Activated CD8-positive, alpha-beta T cell treated with anti-CD3 and anti-CD28 coated beads, Interleukin-2, amount 10 ng/mL, durations not matched to agents 7 days and 5 days (primary cell): ENCODE measurements around the gene KRTAP4-8. TPM values are rescaled to one million over a fixed set of nuclear protein-coding genes. Genes with fewer than 3 reads are reported as not detected.
"Not testable (repeated sequence)": the region's sequence is repeated elsewhere in the genome, so short reads cannot be mapped to it uniquely, and the experiment has no call there.

Experiments
- ATAC-seq: fragments of 150-1000 bp; cut with Tn5 transposase; one replicate; pipeline ENCODE4 v1.10.0; 2021; ENCODE audit warnings: moderate library complexity
- CTCF ChIA-PET: fragments of 350-600 bp; sonication (Branson Sonifier 250); formaldehyde crosslinking; loops from one replicate; lab custom pipeline; 2021; ENCODE audit warnings: antibody characterized with exemption; lab: Charles Lee
- POLR2A ChIA-PET: fragments of 350-600 bp; sonication (Branson Sonifier 250); formaldehyde crosslinking; loops from one replicate; lab custom pipeline; 2021; ENCODE audit warnings: antibody characterized with exemption; lab: Charles Lee
- DNase-seq: peaks from one replicate; pipeline ENCODE4 v3.0.0-alpha.2; 2020
- H3K27ac Mint-ChIP-seq: one replicate; pipeline ENCODE4 v1.8.0; 2021; ENCODE audit warnings: mild to moderate bottlenecking, mixed read lengths
- H3K27me3 Mint-ChIP-seq: one replicate; pipeline ENCODE4 v1.8.0; 2021; ENCODE audit warnings: low read depth, mixed read lengths
- H3K36me3 Mint-ChIP-seq: one replicate; pipeline ENCODE4 v1.8.0; 2021; ENCODE audit warnings: low read depth, mixed read lengths
- H3K4me1 Mint-ChIP-seq: one replicate; pipeline ENCODE4 v1.8.0; 2021; ENCODE audit warnings: low read depth, mixed read lengths
- H3K4me3 Mint-ChIP-seq: one replicate; pipeline ENCODE4 v1.8.0; 2021; ENCODE audit warnings: mild to moderate bottlenecking, mixed read lengths
- H3K9me3 Mint-ChIP-seq: one replicate; pipeline ENCODE4 v1.8.0; 2022; ENCODE audit warnings: mixed read lengths; ENCODE audit not compliant: insufficient read depth
- total RNA-seq, 2 experiments: library from RNA; stranded (reverse); gene quantifications; one replicate each; pipeline ENCODE4 v1.2.3, GENCODE V29; 2021

KRTAP4-8 gene
- total RNA-seq, 2 experiments from 2014 or later, result not detected

- ATAC-seq (no peak), DNase-seq (no peak)
- no peak overlapping the region for H3K4me3 Mint-ChIP-seq
- ChIA-PET POLR2A (interaction anchor here (1.2 kb wide), 1 partner anchor 11 kb away, joined by 3 read pairs; the partner anchor contains the start of gene KRTAP2-1), CTCF (no interaction called here)
- H3K36me3 Mint-ChIP-seq, result no peaks in the 10 kb centered on the region
- H3K27me3 Mint-ChIP-seq, result peaks cover 37% of the 10 kb centered on the region
- H3K4me1 Mint-ChIP-seq, result no peaks in the 10 kb centered on the region
- H3K9me3 Mint-ChIP-seq, result no peaks in the 10 kb centered on the region
- H3K27ac Mint-ChIP-seq, result no peak overlapping the region
Measured at GRCh38 chr17:41058741-41059140, 39.2 kb downstream of the KRTAP4-8 start.

GRCh38 chr17:41057547-41057946 is 40.4 kb downstream of the KRTAP4-8 start:
- ATAC-seq (no peak), DNase-seq (no peak)
- H3K9me3 Mint-ChIP-seq, result no peaks in the 10 kb centered on the region
- no peak overlapping the region for H3K4me3 Mint-ChIP-seq
- no peak overlapping the region for H3K27ac Mint-ChIP-seq
- no peaks in the 10 kb centered on the region for H3K36me3 Mint-ChIP-seq
- no peaks in the 10 kb centered on the region for H3K4me1 Mint-ChIP-seq
- ChIA-PET CTCF (no interaction called here), POLR2A (interaction anchor here (1.2 kb wide), 1 partner anchor 10 kb away, joined by 3 read pairs; the partner anchor contains the start of gene KRTAP2-1)
- peaks cover 40% of the 10 kb centered on the region for H3K27me3 Mint-ChIP-seq

GRCh38 chr17:41055130-41055529 is 42.8 kb downstream of the KRTAP4-8 start, which contains the start of gene KRTAP2-2:
Gene KRTAP2-2 (minus strand): TSS chr17:41055230. CDS start chr17:41055211, 19 bp downstream.
- POLR2A ChIA-PET, result not testable (repeated sequence)

GRCh38 chr17:41054556-41054955 is 43.4 kb downstream of the KRTAP4-8 start:
- H3K36me3 Mint-ChIP-seq, H3K4me3 Mint-ChIP-seq, H3K4me1 Mint-ChIP-seq, H3K9me3 Mint-ChIP-seq, H3K27ac Mint-ChIP-seq, POLR2A ChIA-PET, CTCF ChIA-PET, ATAC-seq, DNase-seq: not testable (repeated sequence)
- peaks cover 33% of the 10 kb centered on the region for H3K27me3 Mint-ChIP-seq

More at GRCh38 chr17:41055130-41055529, 42.8 kb downstream of the KRTAP4-8 start, which contains the start of gene KRTAP2-2:
- H3K27ac Mint-ChIP-seq, H3K4me3 Mint-ChIP-seq, ATAC-seq, H3K36me3 Mint-ChIP-seq, DNase-seq, H3K9me3 Mint-ChIP-seq, H3K4me1 Mint-ChIP-seq, CTCF ChIA-PET: not testable (repeated sequence)
- peaks cover 34% of the 10 kb centered on the region for H3K27me3 Mint-ChIP-seq

- no peak for ATAC-seq
- peaks cover 31% of the 10 kb centered on the region for H3K27me3 Mint-ChIP-seq
- no peak for DNase-seq
- H3K4me3 Mint-ChIP-seq, result no peak overlapping the region
- H3K36me3 Mint-ChIP-seq, result no peaks in the 10 kb centered on the region
- no peak overlapping the region for H3K27ac Mint-ChIP-seq
- ChIA-PET CTCF (no interaction called here), POLR2A (no interaction called here)
- no peaks in the 10 kb centered on the region for H3K4me1 Mint-ChIP-seq
- no peaks in the 10 kb centered on the region for H3K9me3 Mint-ChIP-seq
Measured at GRCh38 chr17:41054025-41054424, 43.9 kb downstream of the KRTAP4-8 start.

- no peaks in the 10 kb centered on the region for H3K4me1 Mint-ChIP-seq
- H3K4me3 Mint-ChIP-seq, result no peak overlapping the region
- H3K27me3 Mint-ChIP-seq, result peaks cover 28% of the 10 kb centered on the region
- H3K9me3 Mint-ChIP-seq, result no peaks in the 10 kb centered on the region
- DNase-seq (no peak), ATAC-seq (no peak)
- POLR2A ChIA-PET, result no interaction called here
- no peaks in the 10 kb centered on the region for H3K36me3 Mint-ChIP-seq
- CTCF ChIA-PET, result no interaction called here
- no peak overlapping the region for H3K27ac Mint-ChIP-seq
Measured at GRCh38 chr17:41052566-41052965, 45.4 kb downstream of the KRTAP4-8 start.

GRCh38 chr17:41049110-41049509 is 48.8 kb downstream of the KRTAP4-8 start:
- ATAC-seq (no peak), DNase-seq (no peak)
- Mint-ChIP-seq H3K4me1 (no peaks in the 10 kb centered on the region), H3K27ac (no peak overlapping the region), H3K9me3 (no peaks in the 10 kb centered on the region), H3K36me3 (no peaks in the 10 kb centered on the region), H3K4me3 (no peak overlapping the region), H3K27me3 (peaks cover 32% of the 10 kb centered on the region)
- ChIA-PET POLR2A (no interaction called here), CTCF (no interaction called here)

- no peak for DNase-seq
- POLR2A ChIA-PET, result interaction anchor here (0.7 kb wide), 1 partner anchor 137 kb away, joined by 3 read pairs; no protein-coding TSS in a partner anchor
- H3K9me3 Mint-ChIP-seq, result peaks cover 2% of the 10 kb centered on the region
- no peak overlapping the region for H3K27ac Mint-ChIP-seq
- no peak overlapping the region for H3K4me3 Mint-ChIP-seq
- H3K36me3 Mint-ChIP-seq, result no peaks in the 10 kb centered on the region
- ATAC-seq, result no peak
- H3K4me1 Mint-ChIP-seq, result no peaks in the 10 kb centered on the region
- H3K27me3 Mint-ChIP-seq, result peaks cover 30% of the 10 kb centered on the region
- CTCF ChIA-PET, result no interaction called here
Measured at GRCh38 chr17:41048441-41048840, 49.5 kb downstream of the KRTAP4-8 start.

Other genes with a start within 250 kb of the KRTAP4-8 start
- gene KRT12, start 230.9 kb downstream of the KRTAP4-8 start, total RNA-seq, result not detected
- gene KRT20, start 212.9 kb downstream of the KRTAP4-8 start, total RNA-seq, result not detected
- gene KRT23, start 160.5 kb downstream of the KRTAP4-8 start, total RNA-seq, result not detected
- gene KRT39, start 131.2 kb downstream of the KRTAP4-8 start, total RNA-seq, result not detected
- not detected for gene KRT40, start 113.8 kb downstream of the KRTAP4-8 start, total RNA-seq
- gene KRTAP3-3, start 104.0 kb downstream of the KRTAP4-8 start, total RNA-seq, result not detected
- not detected for gene KRTAP3-2, start 98.2 kb downstream of the KRTAP4-8 start, total RNA-seq
- gene KRTAP3-1, start 89.0 kb downstream of the KRTAP4-8 start, total RNA-seq, result not detected
- gene KRTAP1-5, start 70.9 kb downstream of the KRTAP4-8 start, total RNA-seq, result not detected
- gene KRTAP1-4, start 67.9 kb downstream of the KRTAP4-8 start, total RNA-seq, result not detected
- gene KRTAP1-3, start 63.3 kb downstream of the KRTAP4-8 start, total RNA-seq, result not detected
- gene KRTAP1-1, start 56.7 kb downstream of the KRTAP4-8 start, total RNA-seq, result not detected
- not detected for gene KRTAP2-1, start 50.8 kb downstream of the KRTAP4-8 start, total RNA-seq
- not detected for gene KRTAP2-2, start 42.9 kb downstream of the KRTAP4-8 start, total RNA-seq
- gene KRTAP2-3, start 38.0 kb downstream of the KRTAP4-8 start, total RNA-seq, result not detected
- gene KRTAP2-4, start 32.3 kb downstream of the KRTAP4-8 start, total RNA-seq, result not detected
- not detected for gene KRTAP4-7, start 14.0 kb downstream of the KRTAP4-8 start, total RNA-seq
- gene KRTAP4-16, start 4.1 kb upstream of the KRTAP4-8 start, total RNA-seq, result not detected
- not detected for gene KRTAP4-9, start 7.2 kb upstream of the KRTAP4-8 start, total RNA-seq
- gene KRTAP4-11, start 20.2 kb upstream of the KRTAP4-8 start, total RNA-seq, result not detected
- gene KRTAP4-12, start 26.0 kb upstream of the KRTAP4-8 start, total RNA-seq, result not detected
- gene KRTAP4-6, start 42.4 kb upstream of the KRTAP4-8 start, total RNA-seq, result not detected
- not detected for gene KRTAP4-5, start 51.7 kb upstream of the KRTAP4-8 start, total RNA-seq
- not detected for gene KRTAP4-4, start 62.6 kb upstream of the KRTAP4-8 start, total RNA-seq
- not detected for gene KRTAP4-3, start 70.1 kb upstream of the KRTAP4-8 start, total RNA-seq
- not detected for gene KRTAP4-2, start 80.1 kb upstream of the KRTAP4-8 start, total RNA-seq
- not detected for gene KRTAP4-1, start 86.8 kb upstream of the KRTAP4-8 start, total RNA-seq
- not detected for gene KRTAP9-1, start 91.7 kb upstream of the KRTAP4-8 start, total RNA-seq
- not detected for gene KRTAP9-2, start 128.5 kb upstream of the KRTAP4-8 start, total RNA-seq
- not detected for gene KRTAP9-3, start 134.3 kb upstream of the KRTAP4-8 start, total RNA-seq
- gene KRTAP9-8, start 139.9 kb upstream of the KRTAP4-8 start, total RNA-seq, result not detected
- gene KRTAP9-4, start 151.5 kb upstream of the KRTAP4-8 start, total RNA-seq, result not detected
- gene KRTAP9-9, start 157.2 kb upstream of the KRTAP4-8 start, total RNA-seq, result not detected
- gene KRTAP9-6, start 167.2 kb upstream of the KRTAP4-8 start, total RNA-seq, result not detected
- not detected for gene KRTAP9-7, start 177.6 kb upstream of the KRTAP4-8 start, total RNA-seq
- not detected for gene KRTAP29-1, start 204.7 kb upstream of the KRTAP4-8 start, total RNA-seq
- not detected for gene KRTAP16-1, start 211.2 kb upstream of the KRTAP4-8 start, total RNA-seq
- gene KRTAP17-1, start 217.6 kb upstream of the KRTAP4-8 start, total RNA-seq, result not detected